Activated T-cell treated with anti-CD3 and anti-CD28 coated beads, Interleukin-2, amount 50 U/mL, for 72 hours (primary cell): ENCODE results near the gene TDRD10. TPM values are rescaled to one million over a fixed set of nuclear protein-coding genes. Genes with fewer than 3 reads are reported as not detected.

ENCODE experiments used
- ATAC-seq, 2 donors: fragments of 150-1000 bp; cut with Tn5 transposase; replicated peaks in 1 of 2; 2 replicates each; pipeline ENCODE4 v1.10.0; 2021; ENCODE audit warnings: moderate library complexity in 2 of 2, mild to moderate bottlenecking in 1 of 2
- DNase-seq, 2 donors: peaks; one replicate each; pipeline ENCODE4 v3.0.0; 2021 to 2022; ENCODE audit warnings: mixed read lengths in 1 of 2
- H3K27ac Mint-ChIP-seq: one replicate; pipeline ENCODE4 v1.8.0; 2022; ENCODE audit warnings: mild to moderate bottlenecking, moderate library complexity, mixed read lengths
- H3K27me3 Mint-ChIP-seq: one replicate; pipeline ENCODE4 v1.8.0; 2022; ENCODE audit warnings: low read depth, mixed read lengths
- H3K36me3 Mint-ChIP-seq, 2 donors: one replicate each; pipeline ENCODE4 v1.8.0; 2022; ENCODE audit warnings: mixed read lengths in 2 of 2, mild to moderate bottlenecking in 1 of 2; ENCODE audit not compliant: insufficient read depth in 2 of 2
- H3K4me1 Mint-ChIP-seq: one replicate; pipeline ENCODE4 v1.8.0; 2022; ENCODE audit warnings: low read depth, mixed read lengths
- H3K4me3 Mint-ChIP-seq, 2 donors: one replicate each; pipeline ENCODE4 v1.8.0; 2022; ENCODE audit warnings: mild to moderate bottlenecking in 2 of 2, mixed read lengths in 2 of 2, moderate library complexity in 2 of 2
- H3K9me3 Mint-ChIP-seq, 2 donors: one replicate each; pipeline ENCODE4 v1.8.0; 2022; ENCODE audit warnings: mixed read lengths in 2 of 2
- total RNA-seq, 2 donors: library from RNA; stranded (reverse); gene quantifications; one replicate each; pipeline ENCODE4 v1.2.3, GENCODE V29; 2022

The TDRD10 gene
- total RNA-seq, 2 donors from 2014 or later, result 0.86 TPM; not detected in 1

- ATAC-seq, result peak; percentile 27 to 51
- Mint-ChIP-seq H3K27me3 (no peaks in the 10 kb centered on the region), H3K4me3 (peak overlapping the region; percentile 23 to 66), H3K36me3 (no peaks in the 10 kb centered on the region), H3K9me3 (no peaks in the 10 kb centered on the region), H3K27ac (peak overlapping the region; percentile 34), H3K4me1 (peaks cover 55% of the 10 kb centered on the region)
- DNase-seq, result peak; percentile 28 to 35
Observed at GRCh38 chr1:154467434-154468102, 34.5 kb upstream of the TDRD10 start.

DNA sequence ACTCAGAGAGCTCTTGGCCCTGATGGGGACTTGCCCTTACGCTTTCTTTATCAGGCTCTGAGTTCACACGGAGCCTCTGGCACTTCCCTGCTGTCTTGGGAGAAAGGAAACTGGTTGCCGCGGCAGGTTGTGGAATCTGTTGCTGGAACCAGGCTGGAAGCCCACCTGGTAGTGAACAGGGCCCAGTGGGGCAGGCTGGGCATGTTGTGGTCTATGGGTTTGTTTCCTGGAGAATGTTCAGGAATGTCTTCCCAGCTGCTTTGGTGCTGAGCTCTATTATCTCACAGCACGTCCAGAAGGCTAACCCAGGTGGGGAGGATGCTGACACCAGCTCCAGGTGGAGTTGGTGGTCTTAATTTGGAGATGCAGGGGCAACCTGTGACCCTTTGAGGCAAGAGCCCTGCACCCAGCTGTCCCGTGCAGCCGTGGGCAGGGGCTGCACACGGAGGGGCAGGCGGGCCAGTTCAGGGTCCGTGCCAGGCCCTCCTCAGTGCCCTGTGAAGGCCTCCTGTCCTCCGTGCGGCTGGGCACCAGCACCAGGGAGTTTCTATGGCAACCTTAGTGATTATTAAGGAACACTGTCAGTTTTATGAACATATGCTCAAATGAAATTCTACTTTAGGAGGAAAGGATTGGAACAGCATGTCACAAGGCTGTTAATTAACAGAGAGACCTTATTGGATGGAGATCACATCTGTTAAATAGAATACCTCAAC lies 33.3 kb upstream of the TDRD10 start:
- DNase-seq (no peak), ATAC-seq (no peak)
- Mint-ChIP-seq H3K9me3 (no peaks in the 10 kb centered on the region), H3K4me3 (no peak overlapping the region), H3K27me3 (no peaks in the 10 kb centered on the region), H3K4me1 (peaks cover 46% of the 10 kb centered on the region), H3K27ac (no peak overlapping the region), H3K36me3 (no peaks in the 10 kb centered on the region)

DNA sequence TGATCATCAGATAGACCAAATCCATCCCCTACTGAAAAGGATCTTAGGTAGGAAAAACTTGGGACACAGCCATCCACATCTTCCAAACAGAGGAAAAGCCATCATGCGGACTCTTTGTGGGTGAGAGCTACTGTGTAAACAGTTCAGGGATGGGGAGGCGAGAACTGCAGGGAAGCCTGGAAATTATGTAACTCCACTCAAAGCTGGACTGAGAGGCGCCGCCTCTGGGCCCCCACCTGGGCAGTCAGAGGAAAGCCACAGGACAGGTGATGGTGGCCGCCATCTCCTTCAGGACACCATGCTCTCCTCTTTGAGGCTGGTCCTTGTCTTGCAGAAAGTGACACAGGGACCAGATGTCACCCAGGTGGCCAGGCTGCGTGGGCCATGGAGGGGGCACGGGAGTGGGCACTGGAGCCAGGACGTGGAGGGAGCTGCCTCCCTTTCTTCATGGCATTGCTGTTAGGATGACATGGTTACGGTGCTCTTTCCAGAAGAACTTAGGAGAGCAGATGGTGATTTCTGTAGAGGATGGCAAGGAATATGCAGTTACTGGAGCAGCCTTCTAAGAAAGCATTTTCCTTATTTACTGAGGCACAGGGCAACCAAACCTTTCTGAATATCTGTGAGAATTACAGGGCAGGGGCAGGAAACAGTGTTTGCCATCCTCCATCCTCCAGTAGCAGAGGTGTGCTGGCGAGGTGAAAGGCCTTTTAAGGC lies 32.0 kb upstream of the TDRD10 start:
- ATAC-seq, result no peak
- Mint-ChIP-seq H3K9me3 (no peaks in the 10 kb centered on the region), H3K27me3 (no peaks in the 10 kb centered on the region), H3K36me3 (no peaks in the 10 kb centered on the region), H3K4me3 (no peak overlapping the region), H3K27ac (no peak overlapping the region), H3K4me1 (peaks cover 33% of the 10 kb centered on the region)
- no peak for DNase-seq

- ATAC-seq, result no peak
- Mint-ChIP-seq H3K4me3 (no peak overlapping the region), H3K27ac (no peak overlapping the region), H3K9me3 (no peaks in the 10 kb centered on the region), H3K27me3 (no peaks in the 10 kb centered on the region), H3K4me1 (peaks cover 23% of the 10 kb centered on the region), H3K36me3 (no peaks in the 10 kb centered on the region)
- no peak for DNase-seq
Observed at GRCh38 chr1:154471304-154471703, 30.7 kb upstream of the TDRD10 start.

DNA sequence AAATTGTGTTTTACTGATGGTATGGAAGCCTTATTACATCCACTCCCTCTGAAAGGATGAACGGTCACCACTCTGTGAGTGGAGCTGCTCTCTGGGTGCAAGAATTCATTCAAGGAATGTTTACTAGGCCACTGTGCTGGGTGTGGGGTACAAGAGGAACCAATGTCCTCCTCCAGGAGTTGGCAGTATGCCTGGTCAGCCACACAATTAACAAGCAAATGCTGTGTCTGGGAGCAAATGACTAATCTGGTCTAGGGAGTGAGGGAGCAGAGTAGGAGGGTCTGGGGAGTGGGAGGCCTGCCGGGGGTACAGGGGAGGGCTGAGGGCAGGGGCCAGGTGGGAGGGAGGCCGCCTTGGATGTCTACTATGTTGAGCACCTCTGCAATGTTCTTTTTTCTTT lies 27.2 kb upstream of the TDRD10 start:
- H3K9me3 Mint-ChIP-seq, result no peaks in the 10 kb centered on the region
- H3K36me3 Mint-ChIP-seq, result no peaks in the 10 kb centered on the region
- peaks cover 27% of the 10 kb centered on the region for H3K4me1 Mint-ChIP-seq
- no peak for ATAC-seq
- no peak overlapping the region for H3K4me3 Mint-ChIP-seq
- DNase-seq, result no peak
- no peak overlapping the region for H3K27ac Mint-ChIP-seq
- H3K27me3 Mint-ChIP-seq, result no peaks in the 10 kb centered on the region

GRCh38 chr1:154476791-154477190 lies 25.2 kb upstream of the TDRD10 start:
- ATAC-seq (peak; percentile 60 to 68), DNase-seq (no peak)
- no peaks in the 10 kb centered on the region for H3K27me3 Mint-ChIP-seq
- H3K9me3 Mint-ChIP-seq, result no peaks in the 10 kb centered on the region
- H3K36me3 Mint-ChIP-seq, result no peaks in the 10 kb centered on the region
- H3K4me3 Mint-ChIP-seq, result no peak overlapping the region
- peaks cover 31% of the 10 kb centered on the region for H3K4me1 Mint-ChIP-seq
- no peak overlapping the region for H3K27ac Mint-ChIP-seq

- H3K4me1 Mint-ChIP-seq, result peaks cover 31% of the 10 kb centered on the region
Observed at GRCh38 chr1:154478013-154478412, 24.0 kb upstream of the TDRD10 start.

DNA sequence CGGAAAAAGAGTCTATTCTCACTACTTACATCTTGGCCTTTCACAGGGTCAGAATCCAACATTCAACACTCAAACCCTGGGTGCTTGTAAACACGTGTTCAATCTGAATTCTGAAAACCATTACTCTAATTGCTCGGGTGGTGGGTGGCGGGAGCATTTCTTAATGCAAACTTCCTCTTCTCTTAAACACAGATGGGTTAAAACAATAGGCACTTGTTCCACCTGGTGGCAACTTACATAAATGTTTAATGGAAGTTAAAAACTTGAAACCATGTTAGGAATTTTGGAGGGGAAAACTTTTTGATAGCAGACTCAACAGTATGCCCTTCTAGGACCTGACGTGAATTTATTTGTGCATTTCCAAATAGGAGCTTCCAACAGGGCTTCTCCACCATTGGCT lies 23.4 kb upstream of the TDRD10 start:
- DNase-seq, result no peak
- Mint-ChIP-seq H3K27ac (peak overlapping the region; percentile 8), H3K36me3 (no peaks in the 10 kb centered on the region), H3K27me3 (peaks cover 5% of the 10 kb centered on the region), H3K4me3 (peak overlapping the region in 1 of 2 donors; percentile 51), H3K4me1 (peaks cover 31% of the 10 kb centered on the region), H3K9me3 (no peaks in the 10 kb centered on the region)
- ATAC-seq, result no peak

More at GRCh38 chr1:154478013-154478412, 24.0 kb upstream of the TDRD10 start:
- ATAC-seq (no peak), DNase-seq (no peak)
- Mint-ChIP-seq H3K36me3 (no peaks in the 10 kb centered on the region), H3K9me3 (no peaks in the 10 kb centered on the region), H3K27ac (no peak overlapping the region), H3K27me3 (no peaks in the 10 kb centered on the region), H3K4me3 (no peak overlapping the region)

DNA sequence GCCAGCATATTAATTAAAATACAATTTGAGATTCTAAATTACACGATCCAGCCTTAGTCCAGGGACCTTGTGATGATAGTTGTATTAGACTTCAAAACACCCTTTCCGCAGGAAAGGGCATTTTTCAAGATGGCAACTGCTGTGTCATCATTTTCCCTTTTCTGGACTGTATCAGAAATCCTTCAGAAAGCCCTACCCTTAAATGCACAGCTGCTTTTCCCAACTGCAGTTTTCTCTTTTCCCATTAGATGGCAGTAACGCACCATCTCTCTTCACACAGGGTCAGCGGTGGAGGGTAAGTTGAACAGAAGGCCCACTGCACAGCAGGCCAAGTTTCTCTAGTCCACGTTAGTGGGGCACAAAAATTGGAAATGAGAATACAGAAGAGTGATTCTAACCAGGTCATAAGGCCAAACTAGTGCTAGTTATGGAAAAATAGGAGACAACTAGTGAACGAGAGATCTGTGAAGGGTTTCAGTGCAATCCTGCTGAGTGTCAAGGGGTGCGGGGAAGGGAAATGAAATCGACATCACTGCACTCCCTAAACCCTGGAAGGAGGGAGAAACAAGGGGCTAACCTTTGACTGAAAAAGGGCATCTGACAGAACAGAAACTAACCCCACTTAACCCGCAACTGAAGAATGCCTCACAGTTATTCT lies 22.1 kb upstream of the TDRD10 start:
- peak; percentile 62 to 76 for DNase-seq
- Mint-ChIP-seq H3K27me3 (peaks cover 5% of the 10 kb centered on the region), H3K36me3 (no peaks in the 10 kb centered on the region), H3K27ac (no peak overlapping the region), H3K4me1 (peaks cover 36% of the 10 kb centered on the region), H3K9me3 (no peaks in the 10 kb centered on the region), H3K4me3 (no peak overlapping the region)
- peak; percentile 90 for ATAC-seq

DNA sequence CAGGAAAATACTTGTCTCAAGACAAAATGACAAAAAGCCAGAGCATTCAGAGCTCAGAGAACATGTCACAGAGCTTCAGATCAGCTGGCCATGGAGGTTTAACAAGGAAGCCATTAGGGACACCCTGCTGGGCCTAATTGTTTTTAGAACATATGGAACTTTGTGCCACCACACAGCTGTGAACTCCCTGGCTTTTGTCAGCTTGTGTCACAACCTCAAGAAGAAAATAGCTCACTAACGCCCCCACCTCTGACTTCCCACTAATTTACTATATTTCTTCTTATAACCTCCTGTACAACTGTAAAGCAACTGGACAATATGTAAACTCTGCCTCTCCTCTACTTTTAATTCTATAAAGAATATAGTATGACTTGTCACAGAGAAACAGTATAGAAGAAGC lies 21.0 kb upstream of the TDRD10 start:
- no peak overlapping the region for H3K27ac Mint-ChIP-seq
- ATAC-seq (no peak), DNase-seq (no peak)
- H3K27me3 Mint-ChIP-seq, result peaks cover 5% of the 10 kb centered on the region
- no peaks in the 10 kb centered on the region for H3K9me3 Mint-ChIP-seq
- H3K4me3 Mint-ChIP-seq, result no peak overlapping the region
- H3K36me3 Mint-ChIP-seq, result no peaks in the 10 kb centered on the region
- peaks cover 36% of the 10 kb centered on the region for H3K4me1 Mint-ChIP-seq

DNA sequence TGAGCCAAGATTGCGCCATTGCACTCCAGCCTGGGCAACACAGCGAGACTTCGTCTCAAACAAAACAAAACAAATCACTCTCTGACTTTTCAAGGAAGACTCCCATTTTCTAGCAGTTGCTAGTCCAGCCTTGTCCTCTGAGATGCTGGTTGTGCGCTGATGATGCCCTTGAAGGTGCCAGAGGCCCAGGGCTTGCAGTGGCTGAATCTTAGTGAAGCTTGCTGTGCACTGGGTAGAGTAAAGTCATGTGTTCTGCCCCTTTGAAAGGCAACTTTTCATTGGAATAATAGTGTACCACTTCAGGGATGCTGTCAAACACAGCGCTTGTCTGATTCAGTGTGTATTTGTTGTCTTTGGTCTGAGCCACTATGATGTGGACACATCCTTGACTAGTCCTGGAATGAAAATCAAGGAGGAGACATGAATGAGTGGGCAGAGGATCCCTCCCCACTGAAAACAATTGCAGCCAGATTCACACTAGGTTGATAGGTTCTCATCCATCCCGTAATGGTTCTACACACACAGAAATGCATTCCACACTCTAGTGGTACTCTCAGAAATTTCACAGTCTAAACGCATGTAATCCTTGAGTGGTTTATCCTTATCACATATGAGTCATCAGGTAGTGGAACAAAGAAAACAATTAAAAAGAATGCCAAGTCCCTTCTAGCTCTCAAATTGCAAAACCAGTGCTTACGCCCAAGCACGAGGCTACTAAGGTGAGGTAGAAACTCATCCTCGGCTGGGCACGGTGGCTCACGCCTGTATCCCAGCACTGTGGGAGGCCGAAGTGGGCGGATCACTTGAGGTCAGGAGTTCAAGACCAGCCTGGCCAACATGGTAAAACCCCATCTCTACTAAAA lies 17.8 kb upstream of the TDRD10 start:
- H3K36me3 Mint-ChIP-seq, result no peaks in the 10 kb centered on the region
- no peak for DNase-seq
- H3K27ac Mint-ChIP-seq, result no peak overlapping the region
- no peak overlapping the region for H3K4me3 Mint-ChIP-seq
- H3K27me3 Mint-ChIP-seq, result peaks cover 5% of the 10 kb centered on the region
- no peak for ATAC-seq
- H3K9me3 Mint-ChIP-seq, result no peaks in the 10 kb centered on the region
- peaks cover 12% of the 10 kb centered on the region for H3K4me1 Mint-ChIP-seq

DNA sequence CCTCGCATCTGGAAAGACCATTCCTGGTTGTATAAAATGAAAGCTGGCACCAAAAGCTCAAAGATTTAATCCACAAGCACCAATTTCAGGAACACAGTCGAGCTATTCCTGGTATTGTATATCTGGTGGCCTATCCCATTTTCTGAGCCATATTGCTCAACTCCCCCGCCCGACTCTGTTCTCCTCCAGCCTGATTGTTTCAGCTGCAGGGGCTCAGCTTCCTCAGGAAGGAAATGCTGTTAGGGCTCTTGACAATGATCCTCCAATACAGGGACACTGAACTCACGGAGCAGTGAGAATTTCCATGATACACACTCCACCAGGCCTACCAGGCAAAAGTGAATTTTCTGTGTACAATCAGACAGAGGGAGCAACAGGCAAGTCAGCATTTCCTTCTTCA lies 16.9 kb upstream of the TDRD10 start:
- Mint-ChIP-seq H3K27ac (no peak overlapping the region), H3K27me3 (peaks cover 5% of the 10 kb centered on the region)

More for the DNA sequence above, 16.9 kb upstream of the TDRD10 start:
- peaks cover 6% of the 10 kb centered on the region for H3K4me1 Mint-ChIP-seq
- no peak overlapping the region for H3K4me3 Mint-ChIP-seq
- no peaks in the 10 kb centered on the region for H3K9me3 Mint-ChIP-seq
- DNase-seq (no peak), ATAC-seq (no peak)
- H3K36me3 Mint-ChIP-seq, result no peaks in the 10 kb centered on the region
